AG09319 (cell line): ENCODE measurements around the gene CCL7.

ENCODE experiments used
- DNase-seq: peaks from one replicate; pipeline ENCODE4 v3.0.0-alpha.2; 2010; ENCODE audit warnings: low read depth; ENCODE audit errors: extremely low read depth
- CTCF ChIP-seq: IDR thresholded peaks from 2 replicates; pipeline ENCODE4 v1.5.1; 2011; ENCODE audit warnings: low read depth, mild to moderate bottlenecking, inconsistent platforms, low read length, moderate library complexity

CCL7 gene

GRCh38 chr17:34227707-34228106 is 42.3 kb upstream of the CCL7 start:
- no peak for TF ChIP-seq CTCF
- no peak for DNase-seq

- DNase-seq: no peak
- no peak for TF ChIP-seq CTCF
Observed at GRCh38 chr17:34228781-34229180, 41.2 kb upstream of the CCL7 start.

GRCh38 chr17:34230342-34230741 is 39.7 kb upstream of the CCL7 start:
- TF ChIP-seq CTCF: no peak
- no peak for DNase-seq

GRCh38 chr17:34234616-34235015 is 35.4 kb upstream of the CCL7 start:
- no peak for TF ChIP-seq CTCF
- DNase-seq: no peak

- no peak for TF ChIP-seq CTCF
- DNase-seq: no peak
Observed at GRCh38 chr17:34235389-34236028, 34.5 kb upstream of the CCL7 start.

GRCh38 chr17:34236281-34236892 is 33.6 kb upstream of the CCL7 start:
- no peak for DNase-seq
- no peak for TF ChIP-seq CTCF

- no peak for DNase-seq
- no peak for TF ChIP-seq CTCF
Observed at GRCh38 chr17:34237458-34237857, 32.6 kb upstream of the CCL7 start.
